ENCODE results near the gene TNFRSF8. TPM values are rescaled to one million over a fixed set of nuclear protein-coding genes. Genes with fewer than 3 reads are reported as not detected.
A peak's percentile ranks its signal among the peaks of the same experiment; 100 is the strongest.

The TNFRSF8 gene
- total RNA-seq, 1 experiment from 2014 or later, result 2.9 TPM

GRCh38 chr1:12181568-12181967 is 118.5 kb downstream of the TNFRSF8 start:
- H4K91ac ChIP-seq (ENCODE audit: insufficient read length, low read depth, low read length), result no peak overlapping the region
- peaks cover 19 to 38% of the 10 kb centered on the region in 2 experiments for H3K4me1 Mint-ChIP-seq
- H3T11ph ChIP-seq (ENCODE audit: low read length), result no peak overlapping the region
- no peak overlapping the region for H4K5ac ChIP-seq (ENCODE audit: insufficient read length, low read depth, low read length)
- no peak overlapping the region for H3K14ac ChIP-seq (ENCODE audit: insufficient read depth, low read length)
- H2AFZ ChIP-seq (ENCODE audit: low read length), result no peak overlapping the region
- no peaks in the 10 kb centered on the region for H3K79me2 ChIP-seq (ENCODE audit: insufficient read depth, low read length)
- H2BK5ac ChIP-seq (ENCODE audit: insufficient read length, low read length), result no peak overlapping the region
- no peak overlapping the region for H2BK12ac ChIP-seq (ENCODE audit: insufficient read length, low read depth, low read length)
- no peak overlapping the region for H4K8ac ChIP-seq (replicated peaks; ENCODE audit: insufficient read length, low read depth, low read length)
- H2BK120ac ChIP-seq (ENCODE audit: low read depth, low read length, poor library complexity, severe bottlenecking), result no peak overlapping the region
- no peaks in the 10 kb centered on the region for H3K79me1 ChIP-seq (ENCODE audit: insufficient read depth, low read depth, low read length, poor library complexity, severe bottlenecking)
- H3K27ac Mint-ChIP-seq, result peak overlapping the region in 1 of 3 experiments; percentile 70; a peak in 2 of 7 replicates
- H3K4me1 ChIP-seq (ENCODE audit: insufficient read depth, low read length), result no peaks in the 10 kb centered on the region; the same call in 1 of the 2 replicates
- no peak overlapping the region; a peak in 1 of 5 replicates for H3K4me3 Mint-ChIP-seq
- H3K4me2 ChIP-seq (ENCODE audit: insufficient read depth, insufficient read length, low read length), result no peak overlapping the region
- H3K36me3 Mint-ChIP-seq (ENCODE audit: insufficient read depth in 1 of 3, low read depth in 3 of 3), result peaks cover 0 to 5% (median 1%) of the 10 kb centered on the region in 3 experiments; a peak in 2 of 7 replicates
- H3K9me3 Mint-ChIP-seq, result peaks cover 0 to 4% of the 10 kb centered on the region in 2 experiments; a peak in 4 of 5 replicates
- no peak overlapping the region for H3K9ac ChIP-seq (ENCODE audit: extremely low read depth, insufficient read length, low read length)
- H3K9me3 ChIP-seq (ENCODE audit: control insufficient read depth, low read depth, low read length), result no peaks in the 10 kb centered on the region
- H3K27me3 Mint-ChIP-seq (ENCODE audit: low read depth), result peaks cover 4% of the 10 kb centered on the region
- no peak overlapping the region for H3K18ac ChIP-seq (ENCODE audit: insufficient read length, low read depth, low read length)
- no peak overlapping the region for H3K23ac ChIP-seq (ENCODE audit: insufficient read length, low read depth, low read length)
- H2BK15ac ChIP-seq (ENCODE audit: low read depth, low read length), result no peak overlapping the region
- H2AK5ac ChIP-seq (ENCODE audit: insufficient read length, low read length), result no peak overlapping the region
- no peak overlapping the region for H3K4ac ChIP-seq (ENCODE audit: low read depth, low read length)
- H3K27me3 ChIP-seq (ENCODE audit: insufficient read depth, low read length), result no peaks in the 10 kb centered on the region
- TF ChIP-seq, protein P1, sequence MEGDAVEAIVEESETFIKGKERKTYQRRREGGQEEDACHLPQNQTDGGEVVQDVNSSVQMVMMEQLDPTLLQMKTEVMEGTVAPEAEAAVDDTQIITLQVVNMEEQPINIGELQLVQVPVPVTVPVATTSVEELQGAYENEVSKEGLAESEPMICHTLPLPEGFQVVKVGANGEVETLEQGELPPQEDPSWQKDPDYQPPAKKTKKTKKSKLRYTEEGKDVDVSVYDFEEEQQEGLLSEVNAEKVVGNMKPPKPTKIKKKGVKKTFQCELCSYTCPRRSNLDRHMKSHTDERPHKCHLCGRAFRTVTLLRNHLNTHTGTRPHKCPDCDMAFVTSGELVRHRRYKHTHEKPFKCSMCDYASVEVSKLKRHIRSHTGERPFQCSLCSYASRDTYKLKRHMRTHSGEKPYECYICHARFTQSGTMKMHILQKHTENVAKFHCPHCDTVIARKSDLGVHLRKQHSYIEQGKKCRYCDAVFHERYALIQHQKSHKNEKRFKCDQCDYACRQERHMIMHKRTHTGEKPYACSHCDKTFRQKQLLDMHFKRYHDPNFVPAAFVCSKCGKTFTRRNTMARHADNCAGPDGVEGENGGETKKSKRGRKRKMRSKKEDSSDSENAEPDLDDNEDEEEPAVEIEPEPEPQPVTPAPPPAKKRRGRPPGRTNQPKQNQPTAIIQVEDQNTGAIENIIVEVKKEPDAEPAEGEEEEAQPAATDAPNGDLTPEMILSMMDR (conservative IDR thresholded peaks at IDR 0.05), result no peak
- H2BK20ac ChIP-seq (ENCODE audit: low read depth, low read length, poor library complexity, severe bottlenecking), result no peak overlapping the region
- H4K20me1 ChIP-seq (ENCODE audit: control insufficient read depth, insufficient read depth, insufficient read length), result no peaks in the 10 kb centered on the region
- H3K56ac ChIP-seq (ENCODE audit: insufficient read length, low read depth, low read length), result no peak overlapping the region
- no peak overlapping the region for H3K27ac ChIP-seq (ENCODE audit: insufficient read length, low read depth, low read length)
- no peaks in the 10 kb centered on the region for H3K23me2 ChIP-seq (ENCODE audit: insufficient read length, low read depth, low read length, poor library complexity, severe bottlenecking)
- DNase-seq, result no peak
- no CpG with 5 or more reads among the region's 7 CpGs for WGBS (ENCODE audit: extremely low coverage, insufficient read length, low lambda C conversion rate)
